ENCODE measurements around the gene CLPSL2. TPM values are rescaled to one million over a fixed set of nuclear protein-coding genes. Genes with fewer than 3 reads are reported as not detected.
"Not testable (repeated sequence)": the region's sequence is repeated elsewhere in the genome, so short reads cannot be mapped to it uniquely, and the experiment has no call there.

The CLPSL2 gene
- polyA plus RNA-seq, 1 experiment, result not detected

DNA sequence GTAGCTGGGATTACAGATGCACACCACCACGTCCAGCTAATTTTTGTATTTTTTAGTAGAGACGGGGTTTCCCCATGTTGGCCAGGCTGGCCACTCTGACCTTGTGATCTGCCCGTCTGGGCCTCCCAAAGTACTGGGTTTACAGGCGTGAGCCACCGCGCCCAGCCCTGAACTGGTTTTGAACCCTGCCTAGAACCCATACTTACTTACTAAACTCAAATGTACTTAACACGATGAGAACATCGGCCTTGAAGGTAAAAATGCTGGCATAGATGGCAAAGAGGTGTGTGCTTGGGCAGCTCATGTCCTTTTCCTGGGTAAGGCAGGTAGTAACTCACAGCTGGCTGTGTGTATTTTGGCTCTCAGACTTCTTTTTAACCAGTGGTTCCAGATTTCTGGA is 42.8 kb upstream of the CLPSL2 start:
- Histone ChIP-seq H3K4me3 (ENCODE audit: low read depth, low read length) (no peak overlapping the region), H3K27ac (ENCODE audit: low read depth, low read length) (no peak overlapping the region), H3K9me3 (ENCODE audit: control insufficient read depth, insufficient read depth, low read length) (no peaks in the 10 kb centered on the region; the same call in 1 of the 2 replicates), H3K27me3 (ENCODE audit: control insufficient read depth, insufficient read depth, low read length) (peaks cover 2% of the 10 kb centered on the region)
- CTCF ChIA-PET, result interaction anchor here (0.6 to 3.6 kb wide), 7 partner anchors 49 to 211 kb away, joined by 3 to 24 read pairs (median 5); no protein-coding TSS in a partner anchor
- TF ChIP-seq, protein P1, sequence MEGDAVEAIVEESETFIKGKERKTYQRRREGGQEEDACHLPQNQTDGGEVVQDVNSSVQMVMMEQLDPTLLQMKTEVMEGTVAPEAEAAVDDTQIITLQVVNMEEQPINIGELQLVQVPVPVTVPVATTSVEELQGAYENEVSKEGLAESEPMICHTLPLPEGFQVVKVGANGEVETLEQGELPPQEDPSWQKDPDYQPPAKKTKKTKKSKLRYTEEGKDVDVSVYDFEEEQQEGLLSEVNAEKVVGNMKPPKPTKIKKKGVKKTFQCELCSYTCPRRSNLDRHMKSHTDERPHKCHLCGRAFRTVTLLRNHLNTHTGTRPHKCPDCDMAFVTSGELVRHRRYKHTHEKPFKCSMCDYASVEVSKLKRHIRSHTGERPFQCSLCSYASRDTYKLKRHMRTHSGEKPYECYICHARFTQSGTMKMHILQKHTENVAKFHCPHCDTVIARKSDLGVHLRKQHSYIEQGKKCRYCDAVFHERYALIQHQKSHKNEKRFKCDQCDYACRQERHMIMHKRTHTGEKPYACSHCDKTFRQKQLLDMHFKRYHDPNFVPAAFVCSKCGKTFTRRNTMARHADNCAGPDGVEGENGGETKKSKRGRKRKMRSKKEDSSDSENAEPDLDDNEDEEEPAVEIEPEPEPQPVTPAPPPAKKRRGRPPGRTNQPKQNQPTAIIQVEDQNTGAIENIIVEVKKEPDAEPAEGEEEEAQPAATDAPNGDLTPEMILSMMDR (IDR thresholded peaks at IDR 0.05; ENCODE audit: low read depth, low read length), result no peak
- POLR2A ChIA-PET, result no interaction called here
- no peak for DNase-seq (ENCODE audit: low read depth, low spot score)

GRCh38 chr6:35734319-35734718 is 42.1 kb upstream of the CLPSL2 start:
- CTCF ChIA-PET, result interaction anchor here (0.6 to 3.6 kb wide), 8 partner anchors 10 to 212 kb away, joined by 3 to 24 read pairs (median 5); no protein-coding TSS in a partner anchor
- H3K9me3 ChIP-seq (ENCODE audit: control insufficient read depth, insufficient read depth, low read length); POLR2A ChIA-PET: not testable (repeated sequence)

DNA sequence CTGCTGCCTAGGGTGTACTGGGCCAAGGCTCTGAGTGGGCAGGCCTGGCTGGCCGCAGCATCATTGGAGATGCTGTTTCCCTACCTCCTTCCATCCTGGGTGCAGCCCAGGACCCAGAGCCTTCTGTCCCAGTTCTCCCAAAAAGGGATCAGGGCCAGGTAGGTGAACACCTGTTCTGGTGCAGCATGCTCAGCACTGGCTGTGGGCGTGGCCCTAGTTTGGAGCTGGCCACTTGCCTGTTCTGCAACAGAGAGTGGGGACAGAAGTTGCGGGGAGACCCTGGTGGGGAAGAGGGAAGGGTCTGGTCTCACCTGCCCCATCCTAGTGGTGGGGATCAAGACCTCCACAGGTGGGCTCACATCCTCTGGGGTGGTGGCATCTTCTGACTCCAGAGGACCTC is 40.9 kb upstream of the CLPSL2 start:
- CTCF ChIA-PET, result interaction anchor here (0.5 to 7.6 kb wide), 14 partner anchors 9 to 369 kb away, joined by 3 to 143 read pairs (median 9); no protein-coding TSS in a partner anchor
- DNase-seq (ENCODE audit: low read depth, low spot score), result no peak
- H3K4me3 ChIP-seq (ENCODE audit: low read depth, low read length), result no peak overlapping the region
- TF ChIP-seq, protein P1 (IDR thresholded peaks at IDR 0.05; ENCODE audit: low read depth, low read length), result no peak
- peaks cover 4% of the 10 kb centered on the region for H3K27me3 ChIP-seq (ENCODE audit: control insufficient read depth, insufficient read depth, low read length)
- H3K9me3 ChIP-seq (ENCODE audit: control insufficient read depth, insufficient read depth, low read length), result no peaks in the 10 kb centered on the region; the same call in 1 of the 2 replicates
- POLR2A ChIA-PET, result no interaction called here
- no peak overlapping the region for H3K27ac ChIP-seq (ENCODE audit: low read depth, low read length)

More at GRCh38 chr6:35734319-35734718, 42.1 kb upstream of the CLPSL2 start:
- H3K27ac ChIP-seq (ENCODE audit: low read depth, low read length); DNase-seq (ENCODE audit: low read depth, low spot score); H3K27me3 ChIP-seq (ENCODE audit: control insufficient read depth, insufficient read depth, low read length); H3K4me3 ChIP-seq (ENCODE audit: low read depth, low read length): not testable (repeated sequence)

- no peak for DNase-seq (ENCODE audit: low read depth, low spot score)
- CTCF ChIA-PET, result interaction anchor here (0.6 to 7.6 kb wide), 38 partner anchors 10 to 470 kb away, joined by 3 to 143 read pairs (median 5); no protein-coding TSS in a partner anchor
Measured at GRCh38 chr6:35736253-35736894, 40.0 kb upstream of the CLPSL2 start.

GRCh38 chr6:35736982-35737412 is 39.4 kb upstream of the CLPSL2 start, which contains the start of gene ARMC12:
Gene ARMC12 (plus strand): TSS chr6:35737032. CDS start chr6:35737109, 77 bp downstream.
- Histone ChIP-seq H3K27me3 (ENCODE audit: control insufficient read depth, insufficient read depth, low read length) (peaks cover 4% of the 10 kb centered on the region), H3K9me3 (ENCODE audit: control insufficient read depth, insufficient read depth, low read length) (no peaks in the 10 kb centered on the region), H3K27ac (ENCODE audit: low read depth, low read length) (no peak within 1 kb of the TSS), H3K4me3 (ENCODE audit: low read depth, low read length) (no peak within 1 kb of the TSS)
- no peak for DNase-seq (ENCODE audit: low read depth, low spot score)
- TF ChIP-seq, protein P1 (IDR thresholded peaks at IDR 0.05; ENCODE audit: low read depth, low read length), result no peak
- ChIA-PET CTCF (interaction anchor here (0.6 to 7.6 kb wide), 43 partner anchors 10 to 471 kb away, joined by 3 to 143 read pairs (median 5); no protein-coding TSS in a partner anchor), POLR2A (interaction anchor here (0.6 kb wide), 2 partner anchors 129 to 247 kb away, joined by 3 to 6 read pairs; no protein-coding TSS in a partner anchor)

More at GRCh38 chr6:35736253-35736894, 40.0 kb upstream of the CLPSL2 start:
- POLR2A ChIA-PET, result interaction anchor here (0.5 to 0.6 kb wide), 2 partner anchors 40 to 148 kb away, joined by 3 to 6 read pairs; no protein-coding TSS in a partner anchor
- H3K27ac ChIP-seq (ENCODE audit: low read depth, low read length), result no peak overlapping the region
- TF ChIP-seq, protein P1 (IDR thresholded peaks at IDR 0.05; ENCODE audit: low read depth, low read length), result peak; percentile 95
- no peak overlapping the region for H3K4me3 ChIP-seq (ENCODE audit: low read depth, low read length)
- peaks cover 4% of the 10 kb centered on the region for H3K27me3 ChIP-seq (ENCODE audit: control insufficient read depth, insufficient read depth, low read length)
- no peaks in the 10 kb centered on the region; the same call in 1 of the 2 replicates for H3K9me3 ChIP-seq (ENCODE audit: control insufficient read depth, insufficient read depth, low read length)

Data from AG04450 (cell line).